Transverse colon (tissue), 4 donors: ENCODE results near the gene LMNA. TPM values are rescaled to one million over a fixed set of nuclear protein-coding genes. Genes with fewer than 3 reads are reported as not detected.

Experiments
- DNase-seq: peaks from one replicate; pipeline ENCODE4 v3.0.0-alpha.2; 2019
- H3K27ac ChIP-seq, 4 donors: fragments of 200-600 bp; sonication (generic); 2 replicates each; pipeline ENCODE4 v1.5.1; 2016 to 2018; ENCODE audit warnings: inconsistent platforms in 4 of 4
- H3K27me3 ChIP-seq: fragments of 200-600 bp; sonication (generic); 2 replicates; pipeline ENCODE4 v1.5.1; 2017; ENCODE audit warnings: inconsistent platforms
- H3K36me3 ChIP-seq, 4 donors: fragments of 200-600 bp; sonication (generic); 2 replicates each; pipeline ENCODE4 v1.5.1; 2017 to 2019; ENCODE audit warnings: inconsistent platforms in 4 of 4
- H3K4me1 ChIP-seq, 4 donors: fragments of 200-600 bp; sonication (generic); 2 replicates each; pipeline ENCODE4 v1.5.1; 2017 to 2020; ENCODE audit warnings: inconsistent platforms in 4 of 4
- H3K4me3 ChIP-seq, 4 donors: fragments of 200-600 bp; sonication (generic); 1 replicate in 1 of 4; 2 replicates in 3 of 4; pipeline versions ENCODE4 v1.5.1 to v1.6.1; 2017 to 2019; ENCODE audit warnings: inconsistent platforms in 4 of 4
- H3K9me3 ChIP-seq, 2 donors: fragments of 200-600 bp; sonication (generic); 2 replicates each; pipeline ENCODE4 v1.5.1; 2017 to 2019; ENCODE audit warnings: inconsistent platforms in 2 of 2
- CTCF ChIP-seq, 5 experiments: fragments of 200-600 bp in 3 of 5; fragments of 450-650 bp in 2 of 5; sonication (generic) in 3 of 5; IDR thresholded peaks; 1 replicate in 2 of 5; 2 replicates in 3 of 5; pipeline ENCODE4 v1.5.1; 2016 to 2017; ENCODE audit warnings: antibody characterized with exemption in 5 of 5, inconsistent platforms in 3 of 5, mild to moderate bottlenecking in 2 of 5, moderate library complexity in 1 of 5
- EP300 ChIP-seq: sonication (generic); formaldehyde crosslinking; IDR thresholded peaks from one replicate; pipeline ENCODE4 v1.6.1; 2017; ENCODE audit warnings: antibody characterized with exemption, low read depth
- POLR2A ChIP-seq: fragments of 450-650 bp; IDR thresholded peaks from one replicate; pipeline ENCODE4 v1.6.1; 2016; ENCODE audit warnings: antibody characterized with exemption, mild to moderate bottlenecking, moderate library complexity
- POLR2AphosphoS5 ChIP-seq, 3 donors: sonication (generic); formaldehyde crosslinking; IDR thresholded peaks; one replicate each; pipeline ENCODE4 v1.6.1; 2016; ENCODE audit warnings: antibody characterized with exemption in 3 of 3
- WGBS, 2 donors: methylation state at CpG; one replicate each; pipeline ENCODE4 v1.1.5; 2018; ENCODE audit warnings: low coverage in 1 of 2; 5-methylcytosine and 5-hydroxymethylcytosine counted together
- in situ Hi-C, 4 donors: fragments of 200-750 bp; cut with MboI; loops; one replicate each; pipeline versions ENCODE4 v1.15.0 to v1.15.1; 2017; ENCODE audit warnings: low sequenced_read_pairs in 3 of 4, low pct_ligation_motif_present in 1 of 4, low pct_unique_long_range_greater_than_20kb in 1 of 4
- intact Hi-C: fragments of 100-400 bp; cut with DNase I; formaldehyde crosslinking; loops from one replicate; pipeline ENCODE4 v1.15.1; 2023; ENCODE audit warnings: low total_unique reads
- total RNA-seq, 4 donors: library from RNA; depleted of rRNA; stranded (reverse); fragments of >200 nt; gene quantifications; one replicate each; pipeline ENCODE4 v1.1.0, GENCODE V29; 2016

LMNA gene
- total RNA-seq, 4 donors from 2014 or later = 300 to 999 (median 324) TPM

GRCh38 chr1:156153362-156153761, 38.9 kb downstream of the LMNA start, which contains the start of gene SEMA4A:
Gene SEMA4A (plus strand): TSS chr1:156153585. CDS start chr1:156154579, 994 bp downstream.
- H3K27me3 ChIP-seq = no peaks in the 10 kb centered on the region
- in situ Hi-C loops = no loop called here
- peak within 1 kb of the TSS in 1 of 4 donors; percentile 19 for H3K4me3 ChIP-seq
- H3K4me1 ChIP-seq = peaks cover 0 to 7% (median 5%) of the 10 kb centered on the region in 4 donors
- intact Hi-C loops = no loop called here
- H3K27ac ChIP-seq = peak within 1 kb of the TSS in 3 of 4 donors; percentile 22 to 55 (median 28)
- no peaks in the 10 kb centered on the region for H3K9me3 ChIP-seq
- H3K36me3 ChIP-seq = no peaks in the 10 kb centered on the region
- peak; percentile 66 for DNase-seq
- TF ChIP-seq CTCF (IDR thresholded peaks at IDR 0.05) = no peak
- no peak for TF ChIP-seq POLR2AphosphoS5 (IDR thresholded peaks at IDR 0.05)
- no peak for TF ChIP-seq POLR2A
- TF ChIP-seq EP300 = no peak
- 49 to 63% methylated on average over 4 to 10 of the region's 10 CpGs for WGBS, 2 donors

GRCh38 chr1:156154317-156154749, 39.8 kb downstream of the LMNA start:
- peak; percentile 63 for DNase-seq
- intact Hi-C loops = no loop called here
- no peaks in the 10 kb centered on the region for H3K9me3 ChIP-seq
- H3K27me3 ChIP-seq = no peaks in the 10 kb centered on the region
- peak overlapping the region in 1 of 4 donors; percentile 19 for H3K4me3 ChIP-seq
- in situ Hi-C loops = no loop called here
- H3K36me3 ChIP-seq = no peaks in the 10 kb centered on the region
- 73 to 100% methylated on average over 2 to 11 of the region's 11 CpGs for WGBS, 2 donors
- peak overlapping the region in 2 of 4 donors; percentile 28 to 55 for H3K27ac ChIP-seq
- no peak for TF ChIP-seq POLR2AphosphoS5 (IDR thresholded peaks at IDR 0.05)
- TF ChIP-seq POLR2A = no peak
- TF ChIP-seq CTCF (IDR thresholded peaks at IDR 0.05) = no peak
- TF ChIP-seq EP300 = no peak
- H3K4me1 ChIP-seq = peaks cover 0 to 7% (median 5%) of the 10 kb centered on the region in 4 donors

- TF ChIP-seq POLR2AphosphoS5 (IDR thresholded peaks at IDR 0.05) (no peak), CTCF (IDR thresholded peaks at IDR 0.05) (no peak), EP300 (no peak), POLR2A (no peak)
- in situ Hi-C loops (no loop called here), intact Hi-C loops (no loop called here)
- Histone ChIP-seq H3K27ac (peak overlapping the region in 1 of 4 donors; percentile 8), H3K4me1 (peaks cover 6 to 10% (median 8%) of the 10 kb centered on the region in 4 donors), H3K36me3 (no peaks in the 10 kb centered on the region), H3K9me3 (no peaks in the 10 kb centered on the region), H3K4me3 (no peak overlapping the region), H3K27me3 (no peaks in the 10 kb centered on the region)
- 64% methylated on average over 12 of the region's 12 CpGs; no CpG with 5 or more reads in 1 of the 2 donors for WGBS, 2 donors
- no peak for DNase-seq
Measured at GRCh38 chr1:156155756-156156510, 41.4 kb downstream of the LMNA start.

GRCh38 chr1:156157506-156157905, 43.0 kb downstream of the LMNA start:
- peaks cover 7 to 19% (median 10%) of the 10 kb centered on the region in 4 donors for H3K4me1 ChIP-seq
- no peaks in the 10 kb centered on the region for H3K27me3 ChIP-seq
- no peaks in the 10 kb centered on the region for H3K36me3 ChIP-seq
- H3K9me3 ChIP-seq = no peaks in the 10 kb centered on the region
- in situ Hi-C loops = no loop called here
- no peak overlapping the region for H3K4me3 ChIP-seq
- TF ChIP-seq EP300 = no peak
- TF ChIP-seq CTCF (IDR thresholded peaks at IDR 0.05) = no peak
- TF ChIP-seq POLR2A = no peak
- TF ChIP-seq POLR2AphosphoS5 (IDR thresholded peaks at IDR 0.05) = no peak
- WGBS, 2 donors = 72 to 77% methylated on average over 3 of the region's 3 CpGs
- H3K27ac ChIP-seq = peak overlapping the region in 1 of 4 donors; percentile 42
- intact Hi-C loops = no loop called here
- no peak for DNase-seq
